ENCODE results near the gene GNG5. TPM values are rescaled to one million over a fixed set of nuclear protein-coding genes. Genes with fewer than 3 reads are reported as not detected.
"Not testable (repeated sequence)": the region's sequence is repeated elsewhere in the genome, so short reads cannot be mapped to it uniquely, and the experiment has no call there.

Gene GNG5
- total RNA-seq, 1 experiment from 2014 or later: 193 TPM

GRCh38 chr1:84450910-84451309 is 55.5 kb downstream of the GNG5 start:
- BruUV-seq (replicated peaks): no TSS peak
- intact Hi-C loops (cut with micrococcal nuclease): no loop called here
- CTCF ChIA-PET: interaction anchor here (1.3 kb wide), 1 partner anchor 310 kb away, joined by 3 read pairs; no protein-coding TSS in a partner anchor
- RAD21 ChIA-PET (ENCODE audit: low non-redundant PET in 1 of 2, low total read pairs in 2 of 2, uncharacterized antibody in 2 of 2, unreplicated experiment in 2 of 2): no interaction called here
- ATAC-seq: no peak
- H3K9me2 ChIP-seq (ENCODE audit: insufficient read depth): no peaks in the 10 kb centered on the region
- DNase-seq (ENCODE audit: low read depth, low spot score): no peak
- H2AFZ ChIP-seq (ENCODE audit: low read depth, low read length, poor library complexity, severe bottlenecking): peak overlapping the region; percentile 55
- no peaks in the 10 kb centered on the region for H3K27me3 ChIP-seq (ENCODE audit: insufficient read depth, low read length)
- POLR2A ChIA-PET: no interaction called here
- H3K27ac ChIP-seq (ENCODE audit: low read depth, low read length): no peak overlapping the region
- H3K9me3 ChIP-seq (ENCODE audit: control insufficient read depth in 1 of 2, insufficient read depth in 1 of 2, low read depth in 1 of 2, low read length in 2 of 2): no peaks in the 10 kb centered on the region
- H3K4me2 ChIP-seq (ENCODE audit: low read length): no peak overlapping the region
- no peaks in the 10 kb centered on the region for H3K36me3 ChIP-seq (ENCODE audit: control insufficient read depth in 1 of 2, insufficient read depth in 2 of 2, low read length in 2 of 2)
- no peaks in the 10 kb centered on the region for H3K4me1 ChIP-seq (ENCODE audit: control insufficient read depth in 1 of 2, insufficient read depth in 2 of 2, low read length in 2 of 2)
- no peaks in the 10 kb centered on the region for H3K79me2 ChIP-seq (ENCODE audit: insufficient read depth, low read length)
- TF ChIP-seq TCF7L2 (IDR thresholded peaks at IDR 0.05; ENCODE audit: borderline replicate concordance, extremely low read depth, insufficient read depth, insufficient read length): no peak
- no peak for TF ChIP-seq SP1 (IDR thresholded peaks at IDR 0.05; ENCODE audit: low read depth)
- no peak for TF ChIP-seq ZFX (IDR thresholded peaks at IDR 0.05)
- TF ChIP-seq YY1 (IDR thresholded peaks at IDR 0.05; ENCODE audit: extremely low read depth, insufficient replicate concordance, low read depth, low read length): no peak
- TF ChIP-seq CEBPB (IDR thresholded peaks at IDR 0.05; ENCODE audit: low read depth): no peak
- TF ChIP-seq MAX (IDR thresholded peaks at IDR 0.05): no peak
- TF ChIP-seq REST (IDR thresholded peaks at IDR 0.05; ENCODE audit: low read depth): no peak
- no peak for TF ChIP-seq FOSL1 (IDR thresholded peaks at IDR 0.05; ENCODE audit: low read depth)
- TF ChIP-seq ZBTB33 (IDR thresholded peaks at IDR 0.05; ENCODE audit: extremely low read depth, insufficient replicate concordance, low read length): no peak
- no peak for TF ChIP-seq CBX3 (IDR thresholded peaks at IDR 0.05; ENCODE audit: low read depth)
- H3K4me3 ChIP-seq (replicated peaks in 1 of 2; ENCODE audit: low read depth in 1 of 2, low read length in 2 of 2): no peak overlapping the region
- H4K20me1 ChIP-seq (ENCODE audit: insufficient read depth): no peaks in the 10 kb centered on the region
- no peak overlapping the region for H3K9ac ChIP-seq (ENCODE audit: low read length)

- CTCF ChIA-PET; BruUV-seq (replicated peaks): not testable (repeated sequence)
Observed at GRCh38 chr1:84448704-84449103, 57.7 kb downstream of the GNG5 start.

More at GRCh38 chr1:84448704-84449103, 57.7 kb downstream of the GNG5 start:
- intact Hi-C loops (cut with micrococcal nuclease); DNase-seq (ENCODE audit: low read depth, low spot score); H3K4me2 ChIP-seq (ENCODE audit: low read length); H2AFZ ChIP-seq (ENCODE audit: low read depth, low read length, poor library complexity, severe bottlenecking); H3K36me3 ChIP-seq (ENCODE audit: control insufficient read depth in 1 of 2, insufficient read depth in 2 of 2, low read length in 2 of 2); H3K79me2 ChIP-seq (ENCODE audit: insufficient read depth, low read length); H3K9me2 ChIP-seq (ENCODE audit: insufficient read depth); POLR2A ChIA-PET; H3K27ac ChIP-seq (ENCODE audit: low read depth, low read length); H3K9ac ChIP-seq (ENCODE audit: low read length); ATAC-seq; H4K20me1 ChIP-seq (ENCODE audit: insufficient read depth); H3K27me3 ChIP-seq (ENCODE audit: insufficient read depth, low read length); RAD21 ChIA-PET (ENCODE audit: low non-redundant PET in 1 of 2, low total read pairs in 2 of 2, uncharacterized antibody in 2 of 2, unreplicated experiment in 2 of 2); H3K4me3 ChIP-seq (replicated peaks in 1 of 2; ENCODE audit: low read depth in 1 of 2, low read length in 2 of 2); H3K4me1 ChIP-seq (ENCODE audit: control insufficient read depth in 1 of 2, insufficient read depth in 2 of 2, low read length in 2 of 2); H3K9me3 ChIP-seq (ENCODE audit: control insufficient read depth in 1 of 2, insufficient read depth in 1 of 2, low read depth in 1 of 2, low read length in 2 of 2): not testable (repeated sequence)
